ENCODE measurements around the gene KLHL25. TPM values are rescaled to one million over a fixed set of nuclear protein-coding genes. Genes with fewer than 3 reads are reported as not detected.

KLHL25 gene
- total and polyA plus RNA-seq, 5 donors from 2014 or later = 0.76 to 8.8 (median 1.5) TPM

DNA sequence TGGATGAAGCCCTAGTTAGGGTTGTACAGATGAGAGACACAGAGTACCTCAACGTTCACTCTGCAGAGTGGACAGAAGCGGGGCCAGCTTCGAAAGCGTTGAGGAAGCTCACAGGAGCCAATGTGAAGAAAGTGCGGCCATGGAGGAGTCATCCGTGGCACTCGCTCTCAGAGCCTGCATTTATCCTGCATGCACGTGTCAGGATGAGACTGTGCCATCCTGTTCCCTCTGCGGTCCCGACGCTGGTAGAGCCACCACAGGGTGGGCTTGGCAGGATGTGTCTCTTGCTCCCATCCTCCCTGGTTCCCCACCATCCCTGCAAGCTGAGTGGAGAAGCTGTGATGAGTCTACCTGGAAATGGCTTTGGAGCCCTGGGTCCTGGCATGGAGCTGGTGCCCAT, 39.3 kb downstream of the KLHL25 start:
- Mint-ChIP-seq H3K27ac (no peak overlapping the region), H3K36me3 (peaks cover 3% of the 10 kb centered on the region), H3K4me3 (no peak overlapping the region), H3K4me1 (peaks cover 2 to 8% (median 6%) of the 10 kb centered on the region in 4 donors), H3K9me3 (peaks cover 0 to 1% (median 0%) of the 10 kb centered on the region in 7 donors), H3K27me3 (no peaks in the 10 kb centered on the region)
- H3K4me3 ChIP-seq (ENCODE audit: low read depth, low read length) = no peak overlapping the region
- no peak for DNase-seq
- no peaks in the 10 kb centered on the region for H3K9me3 ChIP-seq (ENCODE audit: control insufficient read depth in 2 of 2, low read length in 2 of 2)
- no peak for ATAC-seq (ENCODE audit: low read depth in 2 of 2)
- no peaks in the 10 kb centered on the region for H3K27me3 ChIP-seq (ENCODE audit: control insufficient read depth, insufficient read depth, low read length)
- H3K36me3 ChIP-seq (ENCODE audit: control insufficient read depth, insufficient read depth, low read length) = peaks cover 2% of the 10 kb centered on the region
- H3K27ac ChIP-seq (ENCODE audit: insufficient read depth, low read length, poor library complexity, severe bottlenecking) = no peak overlapping the region
- H3K4me1 ChIP-seq (ENCODE audit: control insufficient read depth, insufficient read depth, low read length, poor library complexity, severe bottlenecking) = no peaks in the 10 kb centered on the region

DNA sequence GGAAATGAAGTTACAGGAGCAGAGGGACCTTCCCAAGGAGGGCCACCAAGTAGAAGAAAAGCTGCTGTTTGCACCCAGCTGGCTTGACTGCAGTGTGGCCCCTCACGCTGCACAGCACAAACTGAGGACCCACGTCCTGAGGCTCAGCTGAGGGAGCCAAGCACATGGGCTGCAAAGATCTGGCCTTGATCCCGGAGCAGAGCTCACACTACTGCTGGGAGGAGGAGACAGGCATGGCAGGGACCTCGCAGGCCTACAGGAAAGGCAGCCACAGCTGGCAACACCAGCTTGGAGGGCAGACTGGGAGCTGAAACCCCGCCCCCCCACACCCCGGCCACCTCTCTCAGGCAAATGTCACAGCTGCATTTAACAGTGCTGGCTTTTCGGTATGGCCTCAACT, 39.7 kb downstream of the KLHL25 start:
- H3K27ac ChIP-seq (ENCODE audit: insufficient read depth, low read length, poor library complexity, severe bottlenecking) = no peak overlapping the region
- H3K4me1 ChIP-seq (ENCODE audit: control insufficient read depth, insufficient read depth, low read length, poor library complexity, severe bottlenecking) = no peaks in the 10 kb centered on the region
- Mint-ChIP-seq H3K36me3 (peaks cover 3% of the 10 kb centered on the region), H3K4me3 (no peak overlapping the region), H3K9me3 (peaks cover 0 to 1% (median 0%) of the 10 kb centered on the region in 7 donors), H3K27ac (no peak overlapping the region), H3K4me1 (peaks cover 2 to 10% (median 6%) of the 10 kb centered on the region in 4 donors), H3K27me3 (no peaks in the 10 kb centered on the region)
- no peaks in the 10 kb centered on the region for H3K9me3 ChIP-seq (ENCODE audit: control insufficient read depth in 2 of 2, low read length in 2 of 2)
- ATAC-seq (ENCODE audit: low read depth in 2 of 2) (no peak), DNase-seq (no peak)
- H3K4me3 ChIP-seq (ENCODE audit: low read depth, low read length) = no peak overlapping the region
- peaks cover 2% of the 10 kb centered on the region for H3K36me3 ChIP-seq (ENCODE audit: control insufficient read depth, insufficient read depth, low read length)
- H3K27me3 ChIP-seq (ENCODE audit: control insufficient read depth, insufficient read depth, low read length) = no peaks in the 10 kb centered on the region

DNA sequence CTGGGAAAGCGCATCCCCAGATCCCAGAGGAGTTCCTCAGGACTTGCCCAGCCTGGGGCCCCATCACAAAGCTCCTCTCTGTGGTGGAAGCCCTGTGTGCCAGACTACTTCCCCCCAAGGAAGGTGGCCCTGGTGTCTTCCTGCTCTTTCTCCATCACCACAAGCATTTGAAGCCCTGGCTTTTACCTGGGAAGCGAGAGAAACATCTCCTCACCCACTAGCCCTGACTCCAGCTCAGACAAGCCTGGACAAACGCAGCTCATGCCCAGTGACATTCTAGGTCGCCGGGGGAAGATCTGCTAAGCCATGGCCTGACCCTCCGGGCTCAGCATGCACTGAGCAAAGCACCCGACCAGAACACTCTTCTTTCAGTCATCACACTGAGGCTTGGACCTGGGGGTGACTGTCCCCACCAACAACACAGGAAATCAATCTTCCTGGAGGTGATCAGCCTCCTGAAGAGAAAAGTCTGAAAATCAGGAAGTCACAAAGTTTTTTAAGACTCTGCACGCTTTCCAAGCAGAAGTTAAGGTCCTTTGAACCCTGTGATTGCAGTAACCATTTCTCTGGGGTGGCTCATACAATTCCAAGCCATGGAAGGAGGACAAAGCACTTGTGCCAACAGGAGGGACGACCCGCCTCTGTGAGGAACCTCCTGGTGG, 40.8 kb downstream of the KLHL25 start:
- Mint-ChIP-seq H3K4me1 (peaks cover 2 to 11% (median 7%) of the 10 kb centered on the region in 4 donors), H3K9me3 (peaks cover 0 to 1% (median 0%) of the 10 kb centered on the region in 7 donors), H3K4me3 (no peak overlapping the region), H3K27ac (peak overlapping the region in 1 of 3 donors; percentile 21), H3K27me3 (no peaks in the 10 kb centered on the region), H3K36me3 (peaks cover 3% of the 10 kb centered on the region)
- no peak for ATAC-seq (ENCODE audit: low read depth in 2 of 2)
- Histone ChIP-seq H3K4me1 (ENCODE audit: control insufficient read depth, insufficient read depth, low read length, poor library complexity, severe bottlenecking) (no peaks in the 10 kb centered on the region), H3K9me3 (ENCODE audit: control insufficient read depth in 2 of 2, low read length in 2 of 2) (no peaks in the 10 kb centered on the region), H3K27ac (ENCODE audit: insufficient read depth, low read length, poor library complexity, severe bottlenecking) (no peak overlapping the region), H3K36me3 (ENCODE audit: control insufficient read depth, insufficient read depth, low read length) (peaks cover 5% of the 10 kb centered on the region), H3K27me3 (ENCODE audit: control insufficient read depth, insufficient read depth, low read length) (no peaks in the 10 kb centered on the region), H3K4me3 (ENCODE audit: low read depth, low read length) (no peak overlapping the region)
- no peak for DNase-seq

DNA sequence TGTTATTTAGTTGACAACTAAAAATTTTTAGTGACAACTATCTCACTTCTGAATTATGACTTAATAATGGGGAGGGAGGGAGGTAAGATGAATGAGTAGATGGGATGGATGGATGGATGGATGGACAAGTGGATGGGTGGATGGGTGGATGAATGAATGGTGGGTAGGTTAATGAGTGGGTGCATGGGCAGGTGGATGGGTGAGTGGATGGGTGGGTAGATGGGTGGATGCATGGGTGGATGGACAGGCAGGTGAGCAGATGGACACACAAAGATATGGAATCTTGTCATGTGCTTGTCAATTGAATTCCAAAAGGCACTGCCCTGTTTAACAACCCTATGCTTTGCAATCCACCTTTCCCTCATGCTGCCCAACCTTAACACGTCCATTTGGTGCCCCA, 41.5 kb downstream of the KLHL25 start:
- ATAC-seq (ENCODE audit: low read depth in 2 of 2) (no peak), DNase-seq (no peak)
- Histone ChIP-seq H3K4me3 (ENCODE audit: low read depth, low read length) (no peak overlapping the region), H3K36me3 (ENCODE audit: control insufficient read depth, insufficient read depth, low read length) (peaks cover 8% of the 10 kb centered on the region), H3K9me3 (ENCODE audit: control insufficient read depth in 2 of 2, low read length in 2 of 2) (no peaks in the 10 kb centered on the region), H3K27me3 (ENCODE audit: control insufficient read depth, insufficient read depth, low read length) (no peaks in the 10 kb centered on the region), H3K4me1 (ENCODE audit: control insufficient read depth, insufficient read depth, low read length, poor library complexity, severe bottlenecking) (no peaks in the 10 kb centered on the region), H3K27ac (ENCODE audit: insufficient read depth, low read length, poor library complexity, severe bottlenecking) (no peak overlapping the region)
- Mint-ChIP-seq H3K27me3 (no peaks in the 10 kb centered on the region), H3K4me3 (no peak overlapping the region), H3K27ac (peak overlapping the region in 2 of 3 donors; percentile 46 to 55), H3K36me3 (peaks cover 3% of the 10 kb centered on the region), H3K4me1 (peaks cover 2 to 11% (median 7%) of the 10 kb centered on the region in 4 donors), H3K9me3 (peaks cover 0 to 1% (median 0%) of the 10 kb centered on the region in 7 donors)

DNA sequence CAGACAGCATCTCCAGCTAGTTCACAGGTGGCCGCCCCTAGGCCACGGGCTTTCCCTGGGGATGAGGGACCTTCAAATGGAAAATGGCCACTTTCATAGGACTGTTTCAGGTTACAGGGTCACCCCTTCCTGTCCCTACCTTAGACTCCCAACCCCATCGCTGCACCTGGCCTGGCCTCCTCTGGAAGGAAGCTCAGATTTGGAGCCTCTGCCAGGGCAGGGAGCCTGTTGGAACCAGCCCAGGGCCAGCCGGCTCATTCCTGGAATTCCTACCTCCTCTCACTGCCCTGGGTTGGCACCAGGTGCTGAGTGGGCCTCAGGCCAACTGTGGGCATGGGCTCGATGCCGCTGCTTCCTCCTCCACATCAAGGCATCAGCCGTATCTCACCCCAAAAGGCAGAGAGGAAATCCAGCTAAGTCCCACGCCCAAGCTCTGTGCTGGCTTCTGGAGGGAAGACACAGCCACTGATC, 42.2 kb downstream of the KLHL25 start:
- Histone ChIP-seq H3K4me1 (ENCODE audit: control insufficient read depth, insufficient read depth, low read length, poor library complexity, severe bottlenecking) (no peaks in the 10 kb centered on the region), H3K27me3 (ENCODE audit: control insufficient read depth, insufficient read depth, low read length) (no peaks in the 10 kb centered on the region), H3K9me3 (ENCODE audit: control insufficient read depth in 2 of 2, low read length in 2 of 2) (no peaks in the 10 kb centered on the region), H3K36me3 (ENCODE audit: control insufficient read depth, insufficient read depth, low read length) (peaks cover 15% of the 10 kb centered on the region), H3K4me3 (ENCODE audit: low read depth, low read length) (no peak overlapping the region), H3K27ac (ENCODE audit: insufficient read depth, low read length, poor library complexity, severe bottlenecking) (no peak overlapping the region)
- ATAC-seq (ENCODE audit: low read depth in 2 of 2) = no peak
- H3K27ac Mint-ChIP-seq = peak overlapping the region; percentile 55 to 89 (median 60)
- peaks cover 7% of the 10 kb centered on the region for H3K36me3 Mint-ChIP-seq
- no peak for DNase-seq
- H3K9me3 Mint-ChIP-seq = peaks cover 0 to 1% (median 0%) of the 10 kb centered on the region in 7 donors
- H3K4me1 Mint-ChIP-seq = peaks cover 2 to 13% (median 7%) of the 10 kb centered on the region in 4 donors
- no peak overlapping the region for H3K4me3 Mint-ChIP-seq
- H3K27me3 Mint-ChIP-seq = no peaks in the 10 kb centered on the region

DNA sequence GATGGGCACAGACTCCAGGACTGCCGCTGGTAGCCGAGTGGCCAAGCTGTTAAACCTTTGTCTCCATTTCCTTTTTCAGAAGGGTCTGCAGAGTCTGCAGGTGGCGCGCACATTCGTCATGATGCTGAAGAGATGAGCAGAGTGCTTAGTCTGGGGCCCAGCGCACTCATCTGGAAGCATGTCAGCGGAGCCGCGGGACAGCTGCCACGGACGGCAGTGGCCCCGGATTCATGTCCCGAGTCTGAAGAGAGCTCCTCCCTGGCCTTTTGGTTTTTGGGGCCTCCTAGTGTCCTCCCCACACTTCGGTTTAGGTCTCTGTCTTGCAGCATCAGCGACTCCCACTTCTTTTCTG, 42.6 kb downstream of the KLHL25 start:
- Histone ChIP-seq H3K4me1 (ENCODE audit: control insufficient read depth, insufficient read depth, low read length, poor library complexity, severe bottlenecking) (no peaks in the 10 kb centered on the region), H3K27me3 (ENCODE audit: control insufficient read depth, insufficient read depth, low read length) (no peaks in the 10 kb centered on the region), H3K9me3 (ENCODE audit: control insufficient read depth in 2 of 2, low read length in 2 of 2) (no peaks in the 10 kb centered on the region), H3K4me3 (ENCODE audit: low read depth, low read length) (no peak overlapping the region), H3K36me3 (ENCODE audit: control insufficient read depth, insufficient read depth, low read length) (peaks cover 19% of the 10 kb centered on the region), H3K27ac (ENCODE audit: insufficient read depth, low read length, poor library complexity, severe bottlenecking) (no peak overlapping the region)
- ATAC-seq (ENCODE audit: low read depth in 2 of 2) (no peak), DNase-seq (no peak)
- Mint-ChIP-seq H3K4me1 (peaks cover 2 to 13% (median 7%) of the 10 kb centered on the region in 4 donors), H3K27me3 (no peaks in the 10 kb centered on the region), H3K9me3 (peaks cover 0 to 1% (median 0%) of the 10 kb centered on the region in 7 donors), H3K27ac (peak overlapping the region in 1 of 3 donors; percentile 55), H3K36me3 (peaks cover 9% of the 10 kb centered on the region), H3K4me3 (peak overlapping the region in 1 of 4 donors; percentile 4)

DNA sequence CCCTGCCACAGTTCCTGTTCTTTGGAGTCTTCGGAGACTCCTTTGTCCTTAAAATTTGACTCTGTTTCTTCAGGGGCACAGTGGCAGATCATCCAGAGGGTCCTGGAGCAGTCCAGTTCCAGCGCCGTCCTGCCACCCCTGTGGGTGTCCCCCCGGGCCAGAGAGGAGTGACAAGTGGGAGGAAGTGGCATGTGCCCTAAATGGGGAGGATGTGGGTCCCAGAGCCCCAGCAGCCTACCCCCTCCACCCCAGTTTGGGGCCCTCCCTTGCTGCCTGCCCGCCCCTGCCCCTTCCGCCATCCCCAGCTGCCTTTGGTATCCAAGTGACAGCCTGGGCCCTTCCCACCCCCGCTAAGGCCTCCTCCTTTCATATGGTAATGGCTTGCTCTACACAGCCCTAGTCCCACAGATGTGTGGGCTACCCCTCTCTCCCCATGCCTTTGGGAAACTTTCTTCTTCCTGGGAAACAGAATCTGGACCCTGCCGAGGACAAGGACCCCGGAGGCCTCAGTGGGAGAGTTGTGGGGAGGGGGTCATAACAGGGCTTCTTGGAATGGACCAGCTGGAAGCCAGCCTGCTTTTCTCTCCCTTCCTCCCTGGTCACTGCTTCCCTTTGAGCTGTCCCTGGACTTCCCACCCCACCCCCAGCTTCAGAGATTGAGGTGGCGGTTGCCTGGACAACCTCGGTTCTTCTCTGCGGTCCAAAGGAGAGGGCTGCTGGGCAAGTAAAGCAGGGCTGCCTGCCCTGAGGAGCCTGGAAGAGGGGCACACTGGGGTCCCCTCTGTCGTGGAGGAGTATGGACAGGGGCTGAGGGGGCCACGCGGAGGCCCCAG, 43.2 kb downstream of the KLHL25 start:
- Histone ChIP-seq H3K27me3 (ENCODE audit: control insufficient read depth, insufficient read depth, low read length) (no peaks in the 10 kb centered on the region), H3K36me3 (ENCODE audit: control insufficient read depth, insufficient read depth, low read length) (peaks cover 25% of the 10 kb centered on the region), H3K27ac (ENCODE audit: insufficient read depth, low read length, poor library complexity, severe bottlenecking) (no peak overlapping the region), H3K4me3 (ENCODE audit: low read depth, low read length) (no peak overlapping the region), H3K9me3 (ENCODE audit: control insufficient read depth in 2 of 2, low read length in 2 of 2) (no peaks in the 10 kb centered on the region), H3K4me1 (ENCODE audit: control insufficient read depth, insufficient read depth, low read length, poor library complexity, severe bottlenecking) (no peaks in the 10 kb centered on the region)
- ATAC-seq (ENCODE audit: low read depth in 2 of 2) = peak in 1 of 2 donors; percentile 29
- Mint-ChIP-seq H3K4me3 (peak overlapping the region in 1 of 4 donors; percentile 29), H3K4me1 (peaks cover 2 to 13% (median 7%) of the 10 kb centered on the region in 4 donors), H3K27ac (no peak overlapping the region), H3K9me3 (peaks cover 0 to 1% (median 0%) of the 10 kb centered on the region in 7 donors), H3K27me3 (no peaks in the 10 kb centered on the region), H3K36me3 (peaks cover 15% of the 10 kb centered on the region)
- no peak for DNase-seq
